Prostate gland (tissue), 2 donors: ENCODE measurements around the gene C1orf198.

ENCODE experiments used
- CTCF ChIP-seq, 4 experiments: fragments of 200-600 bp in 2 of 4; fragments of 450-650 bp in 2 of 4; sonication (generic) in 2 of 4; IDR thresholded peaks; 1 replicate in 3 of 4; 2 replicates in 1 of 4; pipeline ENCODE4 v1.5.1; 2016 to 2019; ENCODE audit warnings: antibody characterized with exemption in 4 of 4, mild to moderate bottlenecking in 2 of 4, moderate library complexity in 2 of 4
- POLR2A ChIP-seq: fragments of 450-650 bp; IDR thresholded peaks from one replicate; pipeline ENCODE4 v1.6.1; 2016; ENCODE audit warnings: antibody characterized with exemption, mild to moderate bottlenecking
- POLR2AphosphoS5 ChIP-seq: sonication (generic); formaldehyde crosslinking; IDR thresholded peaks from one replicate; pipeline ENCODE4 v1.6.1; 2017; ENCODE audit warnings: antibody characterized with exemption

- no peak for TF ChIP-seq CTCF (IDR thresholded peaks at IDR 0.05)
- TF ChIP-seq POLR2AphosphoS5 = no peak
- TF ChIP-seq POLR2A = no peak
Measured at GRCh38 chr1:230913496-230913895, 45.2 kb upstream of the C1orf198 start.
